HG02840 (cell line): ENCODE measurements around the gene DEFB128.
"Not testable (repeated sequence)": the region's sequence is repeated elsewhere in the genome, so short reads cannot be mapped to it uniquely, and the experiment has no call there.

Experiments used
- ATAC-seq: cut with Tn5 transposase; IDR thresholded peaks from one replicate; pipeline ENCODE4 v1.9.1; 2021; ENCODE audit warnings: mild to moderate bottlenecking, moderate library complexity, moderate number of reproducible peaks; ENCODE audit not compliant: unreplicated experiment, low FRiP score

Gene DEFB128

GRCh38 chr20:189611-190010 lies at the start of gene DEFB128:
TSS of gene DEFB128 (minus strand) at chr20:189711. CDS start at chr20:189623, 88 bp downstream.
- ATAC-seq, result no peak

DNA sequence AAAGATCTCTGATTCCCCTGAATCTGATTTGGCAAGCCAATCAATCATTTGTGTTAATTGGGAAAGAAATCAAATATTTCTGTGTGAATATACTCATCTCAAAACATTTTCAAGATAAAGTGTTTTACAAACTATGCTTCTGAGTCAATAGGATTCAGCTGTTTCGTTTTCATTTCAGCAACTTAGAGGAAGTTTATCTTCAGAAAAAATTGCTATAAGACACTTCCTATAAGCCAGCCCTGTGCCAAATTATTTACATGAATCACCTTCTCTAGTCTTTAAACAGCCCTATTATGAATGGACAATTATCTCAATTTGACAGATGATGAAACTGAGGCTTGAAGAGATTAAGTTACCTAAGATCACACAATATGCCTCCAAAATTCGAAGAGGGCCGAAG lies 48.4 kb upstream of the DEFB128 start:
- no peak for ATAC-seq

DNA sequence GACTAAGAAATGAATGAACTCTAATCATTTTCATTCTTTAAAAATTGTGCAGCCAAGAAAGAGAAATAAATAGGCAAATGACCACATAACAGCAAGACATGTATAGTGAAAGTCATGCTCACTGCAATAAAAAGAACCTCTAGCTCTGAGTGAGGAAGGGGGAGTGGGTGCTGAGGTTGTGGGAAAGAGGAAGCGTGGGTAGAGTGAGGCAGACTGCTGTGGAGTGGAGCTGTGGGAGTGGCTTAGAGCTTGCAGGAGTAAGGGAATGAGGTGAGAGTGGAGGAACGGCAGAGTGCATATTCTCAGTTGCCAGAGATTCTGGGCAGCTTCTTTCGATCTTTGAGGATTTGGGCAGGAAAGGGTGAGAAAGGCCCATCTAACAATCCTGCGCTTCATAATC lies 48.0 kb upstream of the DEFB128 start:
- ATAC-seq, result no peak

DNA sequence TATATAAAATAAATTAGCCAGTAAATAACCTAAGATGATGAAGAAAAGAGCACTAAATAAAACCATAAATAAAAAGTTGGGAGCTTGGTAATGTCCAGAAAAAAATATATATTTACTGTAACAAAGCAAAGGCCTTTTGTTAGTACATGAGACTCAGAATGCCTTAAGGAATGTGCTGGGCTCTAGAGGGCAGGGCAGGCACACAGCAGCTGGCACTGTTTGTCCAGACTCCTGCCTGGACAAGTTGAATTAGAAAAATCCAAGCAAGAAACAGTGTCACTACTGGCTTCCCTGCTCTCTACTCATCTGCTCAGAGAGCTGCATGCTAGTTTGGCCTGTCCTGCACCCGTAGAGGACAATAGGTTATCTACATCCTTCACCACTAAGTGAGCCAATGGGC lies 46.4 kb upstream of the DEFB128 start:
- ATAC-seq, result no peak

- no peak for ATAC-seq
Observed at GRCh38 chr20:227439-228105, 38.1 kb upstream of the DEFB128 start.

DNA sequence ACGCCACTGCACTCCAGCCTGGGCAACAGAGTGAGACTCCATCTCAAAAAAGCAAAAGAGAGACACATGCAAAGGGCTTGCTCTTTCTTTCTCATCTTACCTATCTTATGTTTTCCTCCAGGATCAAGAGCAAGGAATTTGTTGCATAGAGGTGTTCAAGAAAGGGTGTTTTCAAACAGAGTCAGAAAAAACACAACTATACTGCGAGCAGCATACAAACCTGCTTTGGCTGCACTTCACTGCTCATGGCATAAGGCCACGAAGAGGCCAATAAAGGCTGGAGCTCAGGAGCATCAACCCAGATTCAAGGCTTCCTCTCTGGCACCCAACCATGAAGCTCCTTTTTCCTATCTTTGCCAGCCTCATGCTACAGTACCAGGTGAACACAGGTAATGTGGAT lies 37.4 kb upstream of the DEFB128 start, which contains the start of gene DEFB129:
DEFB129 (plus strand) TSS at position 301 of the 400 bp plus-strand sequence; CDS start at position 332, 31 bp downstream.
- no peak for ATAC-seq

DNA sequence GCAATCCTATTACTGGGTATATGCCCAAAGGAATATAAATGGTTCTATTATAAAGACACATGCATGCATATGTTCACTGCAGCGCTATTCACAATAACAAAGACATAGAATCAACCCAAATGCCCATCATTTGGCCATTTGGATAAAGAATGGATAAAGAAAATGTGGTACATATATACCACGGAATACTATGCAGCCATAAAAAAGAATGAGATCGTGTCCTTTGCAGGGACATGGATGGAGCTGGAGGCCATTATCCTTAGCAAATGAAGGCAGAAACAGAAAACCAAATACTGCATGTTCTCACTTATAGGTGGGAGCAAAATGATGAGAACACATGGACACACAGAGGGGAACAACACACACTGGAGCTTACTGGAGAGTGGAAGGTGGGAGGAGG lies 36.4 kb upstream of the DEFB128 start:
- ATAC-seq, result not testable (repeated sequence)

- ATAC-seq, result no peak
Observed at GRCh38 chr20:221258-221830, 31.8 kb upstream of the DEFB128 start.

DNA sequence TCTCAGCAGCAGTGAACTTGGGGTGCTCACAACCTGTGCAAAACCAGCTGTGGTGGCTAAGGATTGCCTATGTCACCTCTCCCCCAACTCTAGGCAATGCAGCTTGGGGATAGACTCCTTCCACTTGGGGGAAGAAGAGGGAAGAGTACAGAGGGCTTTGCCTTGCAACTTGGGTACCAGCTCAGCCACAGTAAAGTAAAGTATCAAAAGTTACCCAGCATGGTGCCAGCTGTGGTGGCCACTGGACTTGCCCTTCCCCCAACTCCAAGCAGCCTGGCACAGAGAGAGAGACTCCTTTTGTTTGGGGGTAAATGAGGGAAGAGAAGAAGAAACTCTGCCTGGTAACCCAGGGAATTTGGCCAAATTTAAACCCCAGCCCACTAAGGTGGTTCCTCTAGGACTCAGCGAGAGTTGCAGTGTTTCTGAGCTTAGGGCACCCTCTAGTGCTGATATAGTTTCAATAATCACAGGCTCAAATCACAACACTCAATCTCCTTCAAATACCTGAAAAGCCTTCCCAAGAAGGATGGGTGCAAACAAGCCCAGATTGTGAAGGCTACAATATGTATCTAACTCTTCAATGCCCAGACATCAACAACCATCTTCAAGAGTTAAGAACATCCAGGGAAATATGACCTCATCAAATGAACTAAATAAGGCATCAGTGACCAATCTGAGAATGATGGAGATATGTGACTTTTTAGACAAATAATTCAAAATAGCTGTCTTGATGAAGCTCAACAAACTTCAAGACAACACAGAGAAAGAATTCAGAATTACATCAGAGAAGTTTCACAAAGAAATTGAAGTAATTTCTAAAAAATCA lies 30.0 kb upstream of the DEFB128 start:
- no peak for ATAC-seq

DNA sequence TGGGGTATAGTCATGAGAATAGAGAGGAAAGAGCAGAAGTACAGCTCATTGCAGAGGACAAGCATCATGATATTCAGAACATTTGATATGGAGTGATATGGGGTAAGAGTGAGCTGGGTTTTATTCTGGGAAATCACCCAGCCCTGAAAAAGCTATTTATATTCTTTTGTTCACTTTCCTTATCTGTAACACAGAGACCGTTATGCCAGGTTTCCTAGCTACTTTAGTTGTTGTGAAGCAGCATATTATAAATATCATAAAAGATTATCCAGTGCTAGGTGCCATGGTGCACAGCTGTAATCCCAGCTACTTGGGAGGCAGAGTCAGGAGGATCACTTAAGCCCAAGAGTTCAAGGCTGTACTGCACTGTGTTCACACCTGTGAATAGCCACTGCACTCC lies 27.8 kb upstream of the DEFB128 start:
- no peak for ATAC-seq

DNA sequence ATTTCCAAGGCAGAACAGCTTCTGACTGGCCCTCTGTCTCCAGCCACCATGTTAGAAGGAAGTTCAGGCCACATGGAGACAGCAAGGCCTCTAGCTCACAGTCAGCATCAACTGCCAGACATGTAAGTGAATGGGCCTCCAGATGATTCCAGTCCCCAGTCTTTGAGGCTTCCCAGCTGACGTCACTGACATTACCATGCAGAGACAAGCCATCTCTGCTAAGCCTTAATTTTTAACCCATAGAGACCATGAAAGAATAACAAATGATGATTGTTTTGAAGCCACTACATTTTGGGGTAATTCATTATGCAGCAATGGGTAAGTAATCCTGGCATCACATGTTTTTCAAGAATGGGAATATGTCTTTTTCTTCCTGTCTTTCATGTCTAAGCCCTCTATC lies 26.3 kb upstream of the DEFB128 start:
- ATAC-seq, result no peak

- no peak for ATAC-seq
Observed at GRCh38 chr20:214383-214782, 24.9 kb upstream of the DEFB128 start.

- no peak for ATAC-seq
Observed at GRCh38 chr20:210809-211502, 21.4 kb upstream of the DEFB128 start.

- ATAC-seq, result no peak
Observed at GRCh38 chr20:208942-209566, 19.5 kb upstream of the DEFB128 start.

DNA sequence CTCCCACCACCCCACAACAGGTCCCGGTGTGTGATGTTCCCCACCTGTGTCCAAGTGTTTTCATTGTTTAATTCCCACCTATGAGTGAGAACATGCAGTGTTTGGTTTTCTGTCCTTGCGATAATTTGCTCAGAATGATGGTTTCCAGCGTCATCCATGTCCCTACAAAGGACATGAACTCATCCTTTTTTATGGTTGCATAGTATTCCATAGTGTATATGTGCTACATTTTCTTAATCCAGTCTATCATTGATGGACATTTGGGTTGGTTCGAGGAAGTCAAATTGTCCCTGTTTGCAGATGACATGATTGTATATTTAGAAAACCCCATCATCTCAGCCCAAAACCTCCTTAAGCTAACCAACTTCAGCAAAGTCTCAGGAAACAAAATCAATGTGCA lies 14.1 kb upstream of the DEFB128 start:
- ATAC-seq, result not testable (repeated sequence)

GRCh38 chr20:199996-200395 lies 10.5 kb upstream of the DEFB128 start:
- no peak for ATAC-seq

GRCh38 chr20:198225-198624 lies 8.7 kb upstream of the DEFB128 start:
- ATAC-seq, result no peak

- no peak for ATAC-seq
Observed at GRCh38 chr20:187733-188132, 1.8 kb downstream of the DEFB128 start.

GRCh38 chr20:184288-184687 lies 5.2 kb downstream of the DEFB128 start:
- no peak for ATAC-seq

DNA sequence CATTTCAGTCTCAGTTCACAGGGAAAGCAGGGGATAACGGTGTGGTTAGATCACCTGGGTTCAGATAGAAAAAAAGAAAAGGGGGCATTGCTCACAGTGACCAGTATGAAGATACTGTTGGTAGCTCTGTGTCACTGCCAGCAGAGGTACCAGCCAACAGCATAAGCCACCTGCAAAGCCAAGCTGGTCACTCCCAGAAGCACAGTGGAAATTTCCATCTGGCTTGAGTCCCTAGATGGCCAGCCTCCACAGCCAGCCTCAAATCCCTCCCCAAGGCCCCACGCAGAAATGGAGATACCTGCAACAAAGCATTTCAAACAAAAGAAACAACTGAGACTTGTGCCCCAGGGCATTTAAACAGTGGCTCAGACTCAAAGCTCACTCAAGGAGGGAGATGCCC lies 20.6 kb downstream of the DEFB128 start:
- no peak for ATAC-seq
